B cell (primary cell): ENCODE results near the gene PPP4R3A. TPM values are rescaled to one million over a fixed set of nuclear protein-coding genes. Genes with fewer than 3 reads are reported as not detected.

Source experiments
- ATAC-seq: fragments of 200-7000 bp; cut with Tn5 transposase; one replicate; pipeline ENCODE4 v1.10.0; 2021; ENCODE audit warnings: low read depth, mild to moderate bottlenecking, moderate number of reproducible peaks, moderate library complexity
- CTCF ChIA-PET: fragments of 350-600 bp; sonication (Branson Sonifier 250); formaldehyde crosslinking; loops from one replicate; lab custom pipeline; 2021; ENCODE audit warnings: antibody characterized with exemption, inconsistent platforms; lab: Charles Lee
- POLR2A ChIA-PET: fragments of 350-600 bp; sonication (Branson Sonifier 250); formaldehyde crosslinking; loops from one replicate; lab custom pipeline; 2021; ENCODE audit warnings: antibody characterized with exemption; lab: Charles Lee
- DNase-seq: peaks from one replicate; pipeline ENCODE4 v3.0.0; 2013
- H2AFZ ChIP-seq: 2 replicates; pipeline ENCODE4 v1.6.1; 2012; ENCODE audit warnings: mild to moderate bottlenecking, low read depth, low read length; ENCODE audit not compliant: insufficient read depth, poor library complexity, severe bottlenecking
- H3K27ac ChIP-seq, 2 donors: 1 replicate in 1 of 2; 2 replicates in 1 of 2; pipeline ENCODE4 v1.5.1; 2012 to 2013; ENCODE audit warnings: low read length in 2 of 2, mild to moderate bottlenecking in 2 of 2, moderate library complexity in 1 of 2
- H3K27me3 ChIP-seq, 4 experiments: fragments of 200-600 bp in 1 of 4; sonication (generic) in 1 of 4; replicated peaks in 1 of 4; 1 replicate in 2 of 4; 2 replicates in 2 of 4; pipeline versions ENCODE4 v1.6.1 to v1.7.0; 2013 to 2016; ENCODE audit warnings: low read length in 3 of 4, mild to moderate bottlenecking in 2 of 4, mixed read lengths in 1 of 4, moderate library complexity in 1 of 4; ENCODE audit not compliant: insufficient read depth in 4 of 4, control insufficient read depth in 3 of 4; ENCODE audit errors: control extremely low read depth in 1 of 4
- H3K36me3 ChIP-seq, 2 experiments: replicated peaks in 1 of 2; 1 replicate in 1 of 2; 2 replicates in 1 of 2; pipeline versions ENCODE4 v1.6.1 to v1.7.1; 2013; ENCODE audit warnings: low read length in 1 of 2; ENCODE audit not compliant: insufficient read depth in 2 of 2, control insufficient read depth in 1 of 2; ENCODE audit errors: control extremely low read depth in 1 of 2, extremely low read depth in 1 of 2
- H3K4me1 ChIP-seq, 2 donors: fragments of 200-600 bp in 1 of 2; sonication (generic) in 1 of 2; 1 replicate in 1 of 2; 2 replicates in 1 of 2; pipeline versions ENCODE4 v1.5.1 to v1.6.1; 2013 to 2017; ENCODE audit warnings: low read length in 2 of 2; ENCODE audit not compliant: control insufficient read depth in 2 of 2, insufficient read depth in 2 of 2
- H3K4me2 ChIP-seq: replicated peaks from 2 replicates; pipeline ENCODE3; 2012; ENCODE audit warnings: mild to moderate bottlenecking, low read depth, low read length; ENCODE audit not compliant: poor library complexity, severe bottlenecking
- H3K4me3 ChIP-seq, 5 experiments: fragments of 200-600 bp in 1 of 5; sonication (generic) in 1 of 5; 1 replicate in 3 of 5; 2 replicates in 2 of 5; pipeline versions ENCODE4 v1.5.1 to v1.7.0; 2011 to 2016; ENCODE audit warnings: low read length in 4 of 5, mild to moderate bottlenecking in 4 of 5, low read depth in 2 of 5, control low read depth in 1 of 5, moderate library complexity in 1 of 5; ENCODE audit not compliant: insufficient read depth in 1 of 5; ENCODE audit errors: control extremely low read depth in 1 of 5, extremely low read depth in 1 of 5
- H3K79me2 ChIP-seq: fragments of 200-600 bp; sonication (generic); one replicate; pipeline ENCODE4 v1.6.0; 2016; ENCODE audit warnings: low read length; ENCODE audit not compliant: control insufficient read depth, insufficient read depth
- H3K9ac ChIP-seq: fragments of 200-600 bp; sonication (generic); 2 replicates; pipeline ENCODE4 v1.6.1; 2017; ENCODE audit warnings: mild to moderate bottlenecking, low read length, moderate library complexity
- H3K9me3 ChIP-seq, 3 donors: one replicate each; pipeline versions ENCODE4 v1.6.1 to v1.7.1; 2013; ENCODE audit warnings: low read length in 2 of 3; ENCODE audit not compliant: control insufficient read depth in 2 of 3, insufficient read depth in 1 of 3; ENCODE audit errors: control extremely low read depth in 1 of 3
- H4K20me1 ChIP-seq: 2 replicates; pipeline ENCODE4 v1.6.0; 2012; ENCODE audit warnings: mild to moderate bottlenecking, low read length; ENCODE audit not compliant: insufficient read depth, control insufficient read depth, poor library complexity, severe bottlenecking
- H3K27ac Mint-ChIP-seq: one replicate; pipeline ENCODE4 v1.8.0; 2021; ENCODE audit warnings: mixed read lengths
- H3K27me3 Mint-ChIP-seq: one replicate; pipeline ENCODE4 v1.8.0; 2021; ENCODE audit warnings: mixed read lengths
- H3K4me1 Mint-ChIP-seq: one replicate; pipeline ENCODE4 v1.8.0; 2021; ENCODE audit warnings: mixed read lengths
- H3K4me3 Mint-ChIP-seq: one replicate; pipeline ENCODE4 v1.8.0; 2021; ENCODE audit warnings: mixed read lengths
- H3K9me3 Mint-ChIP-seq: one replicate; pipeline ENCODE4 v1.8.0; 2022; ENCODE audit warnings: mixed read lengths; ENCODE audit not compliant: insufficient read depth
- EZH2 ChIP-seq: IDR thresholded peaks from 2 replicates; pipeline ENCODE4 v1.6.1; 2012; ENCODE audit warnings: borderline replicate concordance, low read depth, mild to moderate bottlenecking, moderate library complexity, low read length; ENCODE audit not compliant: insufficient read depth, poor library complexity, severe bottlenecking
- WGBS: methylation state at CpG from one replicate; pipeline ENCODE4 v1.1.5; 2013; ENCODE audit warnings: missing lambda C conversion rate; ENCODE audit not compliant: insufficient coverage; 5-methylcytosine and 5-hydroxymethylcytosine counted together
- intact Hi-C: fragments of 100-400 bp; cut with micrococcal nuclease; formaldehyde crosslinking; loops from one replicate; pipeline ENCODE4 v1.10.0; 2022
- polyA plus RNA-seq: library from polyadenylated mRNA; depleted of rRNA; stranded (reverse); fragments of >200 nt; gene quantifications from 2 replicates; pipeline ENCODE4 v1.2.3, GENCODE V29; 2012
- total RNA-seq, 2 donors: library from RNA; stranded (reverse); fragments of 120-200 nt in 1 of 2; gene quantifications; 1 replicate in 1 of 2; 2 replicates in 1 of 2; pipeline versions ENCODE4 v1.2.3 to v1.2.4, GENCODE V29; 2013 to 2022
- TF ChIP-seq, protein P1 (sequence below): fragments of 200-600 bp; IDR thresholded peaks from one replicate; pipeline ENCODE4 v1.8.0; 2022; ENCODE audit warnings: antibody characterized with exemption, mild to moderate bottlenecking

PPP4R3A gene
- total and polyA plus RNA-seq, 2 donors (not counting 1 experiment from before 2014, with no cell fraction given), result 80.6 to 189 TPM

DNA sequence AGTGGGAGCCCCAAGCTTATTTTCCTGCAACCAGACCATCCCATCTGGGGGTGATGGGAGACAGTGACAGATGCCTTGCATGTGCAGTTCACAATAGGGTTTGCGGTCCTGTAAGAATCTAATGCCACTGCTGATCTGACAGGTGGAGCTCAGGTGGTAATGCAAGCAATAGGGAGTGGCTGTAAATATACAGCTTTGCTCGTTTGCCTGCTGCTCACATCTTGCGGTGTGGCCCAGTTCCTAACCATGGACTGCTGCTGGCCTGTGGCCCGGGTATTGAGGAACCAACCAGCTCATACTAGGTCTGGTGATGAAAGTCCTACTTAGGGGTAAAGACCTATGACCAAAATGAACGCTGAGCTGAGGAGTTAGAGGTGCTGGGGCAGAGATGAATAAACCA, 56.4 kb downstream of the PPP4R3A start:
- Mint-ChIP-seq H3K9me3 (no peaks in the 10 kb centered on the region), H3K27me3 (no peaks in the 10 kb centered on the region), H3K4me1 (peaks cover 6% of the 10 kb centered on the region), H3K27ac (peak overlapping the region; percentile 37), H3K4me3 (no peak overlapping the region)
- Histone ChIP-seq H3K27ac (no peak overlapping the region), H3K27me3 (no peaks in the 10 kb centered on the region), H3K9ac (no peak overlapping the region), H3K36me3 (peaks cover 2 to 13% of the 10 kb centered on the region in 2 experiments), H3K4me1 (no peaks in the 10 kb centered on the region), H3K79me2 (no peaks in the 10 kb centered on the region), H3K4me2 (no peak overlapping the region), H2AFZ (no peak overlapping the region), H3K4me3 (no peak overlapping the region), H3K9me3 (no peaks in the 10 kb centered on the region), H4K20me1 (peaks cover 6% of the 10 kb centered on the region)
- 85% methylated on average over 5 of the region's 5 CpGs for WGBS
- CTCF ChIA-PET, result no interaction called here
- intact Hi-C loops, result no loop called here
- DNase-seq (no peak), ATAC-seq (no peak)
- POLR2A ChIA-PET, result no interaction called here
- no peak for TF ChIP-seq EZH2
- TF ChIP-seq, protein P1, sequence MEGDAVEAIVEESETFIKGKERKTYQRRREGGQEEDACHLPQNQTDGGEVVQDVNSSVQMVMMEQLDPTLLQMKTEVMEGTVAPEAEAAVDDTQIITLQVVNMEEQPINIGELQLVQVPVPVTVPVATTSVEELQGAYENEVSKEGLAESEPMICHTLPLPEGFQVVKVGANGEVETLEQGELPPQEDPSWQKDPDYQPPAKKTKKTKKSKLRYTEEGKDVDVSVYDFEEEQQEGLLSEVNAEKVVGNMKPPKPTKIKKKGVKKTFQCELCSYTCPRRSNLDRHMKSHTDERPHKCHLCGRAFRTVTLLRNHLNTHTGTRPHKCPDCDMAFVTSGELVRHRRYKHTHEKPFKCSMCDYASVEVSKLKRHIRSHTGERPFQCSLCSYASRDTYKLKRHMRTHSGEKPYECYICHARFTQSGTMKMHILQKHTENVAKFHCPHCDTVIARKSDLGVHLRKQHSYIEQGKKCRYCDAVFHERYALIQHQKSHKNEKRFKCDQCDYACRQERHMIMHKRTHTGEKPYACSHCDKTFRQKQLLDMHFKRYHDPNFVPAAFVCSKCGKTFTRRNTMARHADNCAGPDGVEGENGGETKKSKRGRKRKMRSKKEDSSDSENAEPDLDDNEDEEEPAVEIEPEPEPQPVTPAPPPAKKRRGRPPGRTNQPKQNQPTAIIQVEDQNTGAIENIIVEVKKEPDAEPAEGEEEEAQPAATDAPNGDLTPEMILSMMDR, result no peak

DNA sequence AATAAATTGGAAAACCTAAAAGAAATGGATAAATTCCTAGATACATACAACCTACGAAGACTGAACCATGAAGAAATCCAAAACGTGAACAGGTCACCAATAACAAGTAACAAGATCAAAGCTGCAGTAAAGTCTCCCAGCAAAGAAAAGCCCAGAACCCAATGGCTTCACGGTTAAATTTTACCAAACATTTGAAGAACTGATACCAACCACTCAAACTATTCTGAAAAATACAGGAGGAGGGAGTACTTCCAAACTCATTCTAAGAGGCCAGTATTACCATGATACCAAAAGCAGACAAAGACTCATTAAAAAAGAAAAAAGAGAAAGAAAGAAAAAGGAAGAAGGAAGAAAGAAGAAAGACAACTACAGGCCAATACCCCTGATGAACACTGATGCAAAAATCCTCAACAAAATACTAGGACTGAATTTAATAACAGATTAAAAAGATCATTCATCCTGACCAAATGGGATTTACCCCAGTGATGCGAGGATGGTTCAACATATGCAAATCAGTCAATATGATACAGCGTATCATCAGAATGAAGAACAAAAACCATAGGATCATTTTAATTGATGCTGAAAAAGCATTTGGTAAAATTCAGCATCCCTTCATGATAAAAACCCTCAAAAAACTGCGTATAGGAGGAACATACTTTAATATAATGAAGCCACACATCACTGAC, 65.6 kb downstream of the PPP4R3A start:
- no peak overlapping the region for H3K27ac Mint-ChIP-seq
- H3K9ac ChIP-seq, result no peak overlapping the region
- TF ChIP-seq EZH2, result no peak
- TF ChIP-seq, protein P1, result no peak
- H3K4me2 ChIP-seq, result no peak overlapping the region
- CTCF ChIA-PET, result no interaction called here
- intact Hi-C loops, result no loop called here
- H3K4me3 ChIP-seq, result no peak overlapping the region
- H3K9me3 ChIP-seq, result peaks cover 0 to 7% (median 0%) of the 10 kb centered on the region in 3 donors
- no peaks in the 10 kb centered on the region for H3K4me1 Mint-ChIP-seq
- H3K4me3 Mint-ChIP-seq, result no peak overlapping the region
- POLR2A ChIA-PET, result no interaction called here
- H3K36me3 ChIP-seq, result no peaks in the 10 kb centered on the region
- H3K27me3 Mint-ChIP-seq, result peaks cover 14% of the 10 kb centered on the region
- H3K27ac ChIP-seq, result no peak overlapping the region
- H2AFZ ChIP-seq, result no peak overlapping the region
- H3K27me3 ChIP-seq, result peaks cover 0 to 6% (median 0%) of the 10 kb centered on the region in 4 experiments
- no peaks in the 10 kb centered on the region for H3K79me2 ChIP-seq
- WGBS, result 90% methylated on average over 2 of the region's 6 CpGs
- no peaks in the 10 kb centered on the region for H3K4me1 ChIP-seq
- ATAC-seq (no peak), DNase-seq (no peak)
- H3K9me3 Mint-ChIP-seq, result peaks cover 4% of the 10 kb centered on the region
- H4K20me1 ChIP-seq, result no peaks in the 10 kb centered on the region
